Testis (tissue), 3 donors: ENCODE results near the gene DPP6. TPM values are rescaled to one million over a fixed set of nuclear protein-coding genes. Genes with fewer than 3 reads are reported as not detected.
A peak's percentile ranks its signal among the peaks of the same experiment; 100 is the strongest.

Experiments
- DNase-seq: peaks from one replicate; pipeline ENCODE4 v3.0.0-alpha.2; 2019
- H3K27ac ChIP-seq, 2 donors: fragments of 200-600 bp; sonication (generic); one replicate each; pipeline ENCODE4 v1.5.1; 2019
- H3K27me3 ChIP-seq: fragments of 200-600 bp; sonication (generic); one replicate; pipeline ENCODE4 v1.5.1; 2019
- H3K36me3 ChIP-seq: fragments of 200-600 bp; sonication (generic); one replicate; pipeline ENCODE4 v1.5.1; 2017; ENCODE audit warnings: low read depth; ENCODE audit errors: missing control alignments
- H3K4me1 ChIP-seq: fragments of 200-600 bp; sonication (generic); one replicate; pipeline ENCODE4 v1.5.1; 2019
- H3K4me3 ChIP-seq, 2 donors: fragments of 200-600 bp; sonication (generic); one replicate each; pipeline ENCODE4 v1.5.1; 2017 to 2019
- H3K9me3 ChIP-seq: fragments of 200-600 bp; sonication (generic); one replicate; pipeline ENCODE4 v1.5.1; 2017
- POLR2A ChIP-seq: fragments of 450-650 bp; IDR thresholded peaks from one replicate; pipeline ENCODE4 v1.6.1; 2017; ENCODE audit warnings: antibody characterized with exemption, mild to moderate bottlenecking, moderate library complexity
- WGBS, 2 donors: methylation state at CpG; one replicate each; pipeline ENCODE4 v1.1.5; 2018; 5-methylcytosine and 5-hydroxymethylcytosine counted together
- intact Hi-C: fragments of 100-400 bp; cut with DNase I; formaldehyde crosslinking; loops from one replicate; pipeline ENCODE4 v1.15.1; 2023; ENCODE audit warnings: low total_unique reads
- polyA plus RNA-seq: library from polyadenylated mRNA; stranded (reverse); fragments of 350-450 nt; fragmentation: Illumina TruSeq; extraction: RNeasy Lipid Tissue Mini Kit (QIAGEN cat#74804); gene quantifications from one replicate; pipeline ENCODE4 v1.2.3, GENCODE V29; 2014; ENCODE audit warnings: low read depth, low replicate concordance; ENCODE audit not compliant: insufficient read depth
- total RNA-seq, 2 donors: library from RNA; depleted of rRNA; stranded (reverse); fragments of >200 nt; gene quantifications; one replicate each; pipeline ENCODE4 v1.2.3, GENCODE V29; 2016
- TF ChIP-seq, protein P1 (sequence below), 3 experiments: fragments of 450-650 bp in 2 of 3; fragments of 200-600 bp in 1 of 3; sonication (generic) in 1 of 3; IDR thresholded peaks; one replicate each; pipeline ENCODE4 v1.5.1; 2016 to 2019; ENCODE audit warnings: antibody characterized with exemption in 3 of 3, mild to moderate bottlenecking in 2 of 3, moderate library complexity in 1 of 3

DPP6 gene
- total and polyA plus RNA-seq, 3 donors from 2014 or later: 26.0 to 78.3 (median 52.8) TPM

DNA sequence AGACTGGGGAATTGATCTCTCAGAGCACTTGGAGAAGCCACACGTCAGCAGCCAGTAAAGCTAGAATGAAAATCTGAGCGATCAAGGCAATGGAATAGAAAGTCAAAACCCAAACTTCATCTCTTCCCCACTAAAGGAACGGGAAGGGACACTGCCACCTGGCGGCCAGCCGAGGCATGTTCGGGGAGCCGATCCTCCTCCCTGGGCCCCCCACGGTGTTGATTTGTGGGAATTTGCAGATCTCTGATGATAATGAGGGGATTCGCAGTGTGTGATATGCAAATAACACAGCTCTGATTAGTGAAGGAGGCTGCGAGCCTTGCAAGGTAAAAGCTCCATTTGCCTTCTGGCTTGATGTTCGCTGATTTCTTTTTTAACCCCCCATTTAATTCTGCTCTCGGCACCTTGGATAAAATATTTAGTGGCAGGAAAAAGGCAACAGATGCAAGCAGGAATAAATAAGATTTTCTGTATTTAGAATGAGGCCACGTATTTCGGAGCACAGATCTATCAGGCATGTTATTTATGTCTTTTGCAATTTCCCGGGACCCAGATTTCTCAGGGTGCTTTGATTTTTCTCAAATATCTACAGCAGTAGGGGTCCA is 692.2 kb downstream of the DPP6 start:
- WGBS, 2 donors: 30 to 33% methylated on average over 15 of the region's 15 CpGs

DNA sequence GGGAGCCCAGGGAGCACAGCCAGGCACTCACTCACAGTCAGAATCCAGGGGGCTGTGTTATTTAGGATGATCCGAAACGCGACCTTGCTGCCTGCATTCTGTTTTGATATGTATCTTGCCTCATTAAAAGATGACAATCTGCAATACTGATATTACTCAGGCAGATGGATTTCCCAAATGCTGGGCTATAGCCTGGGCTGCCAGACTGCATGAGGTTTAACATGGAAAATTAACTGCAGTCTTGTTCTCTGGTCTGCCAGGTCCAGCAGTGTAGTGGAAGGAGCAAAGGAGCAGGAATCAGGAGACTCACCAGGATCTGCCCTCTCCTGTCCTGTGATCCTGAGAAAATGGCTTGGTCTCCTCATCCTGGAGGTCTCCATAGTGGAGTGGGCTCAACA is 692.7 kb downstream of the DPP6 start:
- H3K9me3 ChIP-seq: no peaks in the 10 kb centered on the region
- TF ChIP-seq, protein P1, sequence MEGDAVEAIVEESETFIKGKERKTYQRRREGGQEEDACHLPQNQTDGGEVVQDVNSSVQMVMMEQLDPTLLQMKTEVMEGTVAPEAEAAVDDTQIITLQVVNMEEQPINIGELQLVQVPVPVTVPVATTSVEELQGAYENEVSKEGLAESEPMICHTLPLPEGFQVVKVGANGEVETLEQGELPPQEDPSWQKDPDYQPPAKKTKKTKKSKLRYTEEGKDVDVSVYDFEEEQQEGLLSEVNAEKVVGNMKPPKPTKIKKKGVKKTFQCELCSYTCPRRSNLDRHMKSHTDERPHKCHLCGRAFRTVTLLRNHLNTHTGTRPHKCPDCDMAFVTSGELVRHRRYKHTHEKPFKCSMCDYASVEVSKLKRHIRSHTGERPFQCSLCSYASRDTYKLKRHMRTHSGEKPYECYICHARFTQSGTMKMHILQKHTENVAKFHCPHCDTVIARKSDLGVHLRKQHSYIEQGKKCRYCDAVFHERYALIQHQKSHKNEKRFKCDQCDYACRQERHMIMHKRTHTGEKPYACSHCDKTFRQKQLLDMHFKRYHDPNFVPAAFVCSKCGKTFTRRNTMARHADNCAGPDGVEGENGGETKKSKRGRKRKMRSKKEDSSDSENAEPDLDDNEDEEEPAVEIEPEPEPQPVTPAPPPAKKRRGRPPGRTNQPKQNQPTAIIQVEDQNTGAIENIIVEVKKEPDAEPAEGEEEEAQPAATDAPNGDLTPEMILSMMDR (IDR thresholded peaks at IDR 0.05): no peak
- no peak for TF ChIP-seq POLR2A
- intact Hi-C loops: no loop called here
- H3K4me1 ChIP-seq: no peaks in the 10 kb centered on the region
- H3K36me3 ChIP-seq: no peaks in the 10 kb centered on the region
- no peak overlapping the region for H3K4me3 ChIP-seq
- H3K27me3 ChIP-seq: no peaks in the 10 kb centered on the region
- 74 to 88% methylated on average over 3 of the region's 3 CpGs for WGBS, 2 donors
- H3K27ac ChIP-seq: no peak overlapping the region
- DNase-seq: no peak

More for the DNA sequence above, 692.2 kb downstream of the DPP6 start:
- no peaks in the 10 kb centered on the region for H3K9me3 ChIP-seq
- H3K4me1 ChIP-seq: no peaks in the 10 kb centered on the region
- intact Hi-C loops: no loop called here
- peak; percentile 58 for DNase-seq
- H3K4me3 ChIP-seq: no peak overlapping the region
- no peaks in the 10 kb centered on the region for H3K36me3 ChIP-seq
- TF ChIP-seq, protein P1 (IDR thresholded peaks at IDR 0.05): peak; percentile 62 to 83 (median 62)
- no peak for TF ChIP-seq POLR2A
- no peaks in the 10 kb centered on the region for H3K27me3 ChIP-seq
- H3K27ac ChIP-seq: no peak overlapping the region

DNA sequence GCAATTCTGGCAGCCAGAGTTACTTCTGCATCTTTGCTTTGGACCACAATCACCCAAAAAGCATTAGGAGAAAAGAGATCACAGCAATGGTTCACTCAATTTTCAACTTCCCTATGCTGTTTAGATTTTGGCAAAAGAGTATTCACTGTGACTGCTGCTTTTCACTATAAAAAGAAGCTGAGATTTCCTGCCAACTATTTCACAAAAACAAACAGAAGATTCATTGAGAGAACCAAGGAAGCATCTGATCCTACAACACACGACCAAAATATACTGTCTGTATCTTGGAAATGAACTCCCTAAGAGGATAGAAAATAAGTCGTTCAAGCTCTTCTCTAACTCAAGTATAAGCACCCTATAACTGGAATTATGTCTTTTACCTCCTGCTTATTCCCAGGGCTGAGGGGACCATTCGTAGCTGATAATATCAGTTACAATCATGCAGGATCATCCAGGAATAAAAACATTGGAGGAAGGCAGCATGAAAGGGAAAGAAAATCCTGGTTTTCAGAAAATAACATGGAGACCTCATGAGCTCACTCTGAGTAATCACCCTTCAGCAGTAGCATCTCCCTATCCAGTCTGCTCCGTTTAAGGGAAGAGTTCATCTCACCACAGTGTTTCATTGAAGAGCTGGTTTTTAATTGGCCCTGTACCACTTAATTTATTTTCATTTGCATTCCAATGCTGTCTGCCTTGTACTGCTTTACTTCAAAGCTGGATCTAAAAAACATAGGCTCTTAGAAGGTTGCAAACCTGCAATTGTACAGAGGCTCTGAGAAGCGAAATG is 694.6 kb downstream of the DPP6 start:
- Histone ChIP-seq H3K36me3 (no peaks in the 10 kb centered on the region), H3K4me3 (no peak overlapping the region), H3K27ac (no peak overlapping the region), H3K27me3 (no peaks in the 10 kb centered on the region), H3K9me3 (no peaks in the 10 kb centered on the region), H3K4me1 (no peaks in the 10 kb centered on the region)
- TF ChIP-seq POLR2A: no peak
- TF ChIP-seq, protein P1 (IDR thresholded peaks at IDR 0.05): no peak
- intact Hi-C loops: no loop called here
- 52 to 54% methylated on average over 5 of the region's 5 CpGs for WGBS, 2 donors
- no peak for DNase-seq

DNA sequence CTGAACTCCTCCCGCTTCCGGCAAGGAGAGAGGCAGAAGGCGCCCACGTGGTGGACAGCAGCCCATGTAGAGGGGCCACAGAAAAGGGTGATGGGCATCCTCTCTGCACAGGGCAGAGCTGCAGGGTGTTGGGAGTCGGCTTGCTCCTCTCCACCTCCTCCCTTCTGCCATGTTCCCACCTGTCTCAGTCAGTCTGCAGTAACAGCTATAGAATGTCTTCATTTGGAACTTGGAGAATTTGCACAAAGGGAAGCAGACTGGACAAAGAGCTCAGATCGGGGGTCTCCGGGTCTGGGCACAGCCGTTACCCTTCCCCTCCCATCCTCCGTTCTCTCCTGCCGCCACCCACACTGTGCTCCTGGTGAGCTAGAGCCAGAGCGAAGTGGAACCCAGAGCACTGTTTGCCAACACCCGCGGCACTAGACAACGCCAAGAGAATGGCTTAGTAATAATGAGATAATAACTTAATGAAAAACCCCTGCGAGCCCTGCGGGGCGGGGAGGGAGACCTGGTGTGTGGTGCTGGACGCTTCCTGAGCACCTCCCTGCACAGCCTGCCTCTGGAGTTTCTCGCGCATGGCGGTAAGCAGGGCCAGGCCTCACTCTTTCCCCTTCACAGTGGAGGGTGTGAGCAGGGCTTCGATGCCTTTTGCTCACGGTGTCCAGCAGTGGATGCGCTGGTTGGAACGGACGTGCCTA is 696.0 kb downstream of the DPP6 start:
- no peak for DNase-seq
- WGBS, 2 donors: 80 to 90% methylated on average over 23 to 26 of the region's 26 CpGs
- Histone ChIP-seq H3K27ac (no peak overlapping the region), H3K36me3 (no peaks in the 10 kb centered on the region), H3K9me3 (no peaks in the 10 kb centered on the region), H3K27me3 (no peaks in the 10 kb centered on the region), H3K4me1 (no peaks in the 10 kb centered on the region), H3K4me3 (no peak overlapping the region)
- TF ChIP-seq POLR2A: no peak
- TF ChIP-seq, protein P1 (IDR thresholded peaks at IDR 0.05): no peak
- intact Hi-C loops: no loop called here
